Measurements from ENCODE around the gene KIAA1614.

The KIAA1614 gene

DNA sequence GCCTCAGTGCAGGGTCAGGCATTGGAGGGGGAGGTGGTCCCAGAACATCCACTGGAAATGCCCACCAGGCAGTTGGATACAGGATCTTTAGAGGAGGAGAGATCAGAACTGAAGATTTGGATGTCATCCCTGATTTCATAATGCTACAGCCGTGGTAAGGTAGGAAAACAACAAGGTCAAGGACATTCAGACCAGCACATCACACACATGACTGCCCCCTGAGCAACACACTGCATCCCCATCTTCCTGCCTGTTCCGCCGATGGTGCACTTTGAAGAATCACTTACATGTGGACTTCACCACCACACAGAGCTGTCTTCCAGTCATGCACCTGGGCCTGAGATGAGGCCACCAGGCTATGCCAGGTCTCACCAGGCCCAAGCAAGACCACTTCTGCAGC is 16.7 kb downstream of the KIAA1614 start:
- TF ChIP-seq REST (IDR thresholded peaks at IDR 0.05; ENCODE audit: insufficient read depth in 1 of 2, low read depth in 2 of 2, low read length in 2 of 2) (no peak), POLR2AphosphoS5 (IDR thresholded peaks at IDR 0.05; ENCODE audit: low read depth, low read length) (no peak), TAF1 (IDR thresholded peaks at IDR 0.05; ENCODE audit: borderline replicate concordance, insufficient read depth, low read length) (no peak), FOXP2 (optimal IDR thresholded peaks at IDR 0.05; ENCODE audit: borderline replicate concordance, extremely low read depth, extremely low read length, insufficient read depth) (no peak), SIN3A (IDR thresholded peaks at IDR 0.05; ENCODE audit: borderline replicate concordance, insufficient read depth, low read length) (no peak)

- TF ChIP-seq TAF1 (IDR thresholded peaks at IDR 0.05; ENCODE audit: borderline replicate concordance, insufficient read depth, low read length) (no peak), REST (IDR thresholded peaks at IDR 0.05; ENCODE audit: insufficient read depth in 1 of 2, low read depth in 2 of 2, low read length in 2 of 2) (no peak), SIN3A (IDR thresholded peaks at IDR 0.05; ENCODE audit: borderline replicate concordance, insufficient read depth, low read length) (no peak), FOXP2 (optimal IDR thresholded peaks at IDR 0.05; ENCODE audit: borderline replicate concordance, extremely low read depth, extremely low read length, insufficient read depth) (no peak), POLR2AphosphoS5 (IDR thresholded peaks at IDR 0.05; ENCODE audit: low read depth, low read length) (no peak)
Observed at GRCh38 chr1:180930687-180931086, 18.0 kb downstream of the KIAA1614 start.

DNA sequence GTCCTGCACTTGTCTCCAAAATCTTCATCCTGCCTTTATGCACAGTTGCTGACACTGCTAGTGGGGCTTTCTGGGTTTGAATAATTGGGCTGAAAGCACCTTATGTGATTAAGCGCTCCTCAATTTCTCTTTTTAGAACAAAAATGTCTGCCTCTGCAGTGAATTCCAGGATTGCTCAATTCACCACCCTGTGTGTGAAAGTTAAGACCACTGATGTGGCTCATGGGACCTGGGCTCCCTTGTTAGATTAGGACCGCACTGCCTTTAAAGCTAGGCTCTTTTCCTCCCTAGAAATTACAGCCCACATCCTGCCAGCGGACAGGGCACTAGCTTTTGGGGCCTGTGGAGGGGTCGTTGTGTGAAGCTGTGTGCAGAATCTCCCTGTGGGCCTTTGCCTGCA is 18.8 kb downstream of the KIAA1614 start:
- TF ChIP-seq REST (IDR thresholded peaks at IDR 0.05; ENCODE audit: insufficient read depth in 1 of 2, low read depth in 2 of 2, low read length in 2 of 2) (no peak), SIN3A (IDR thresholded peaks at IDR 0.05; ENCODE audit: borderline replicate concordance, insufficient read depth, low read length) (no peak), TAF1 (IDR thresholded peaks at IDR 0.05; ENCODE audit: borderline replicate concordance, insufficient read depth, low read length) (no peak), FOXP2 (optimal IDR thresholded peaks at IDR 0.05; ENCODE audit: borderline replicate concordance, extremely low read depth, extremely low read length, insufficient read depth) (no peak), POLR2AphosphoS5 (IDR thresholded peaks at IDR 0.05; ENCODE audit: low read depth, low read length) (no peak)

DNA sequence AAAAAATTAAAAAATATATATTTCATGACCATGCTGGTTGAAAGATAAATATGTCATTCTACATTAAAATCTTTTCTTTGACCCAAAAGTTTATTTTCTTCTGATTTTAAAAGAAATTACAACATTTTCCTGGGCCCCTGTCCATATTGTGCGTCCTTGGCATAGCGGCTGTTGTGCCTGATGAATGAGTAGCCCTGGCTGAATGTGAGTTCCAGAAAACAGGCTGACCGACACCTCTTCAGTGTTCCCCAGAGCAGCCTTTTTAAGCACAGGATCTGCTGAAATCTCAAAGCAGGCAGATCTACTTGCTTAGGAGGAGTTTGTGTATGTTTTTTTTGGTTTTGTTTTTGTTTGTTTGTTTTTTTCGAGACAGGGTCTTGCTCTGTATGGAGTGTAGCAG is 19.7 kb downstream of the KIAA1614 start:
- no peak for TF ChIP-seq POLR2AphosphoS5 (IDR thresholded peaks at IDR 0.05; ENCODE audit: low read depth, low read length)
- no peak for TF ChIP-seq FOXP2 (optimal IDR thresholded peaks at IDR 0.05; ENCODE audit: borderline replicate concordance, extremely low read depth, extremely low read length, insufficient read depth)
- TF ChIP-seq REST (IDR thresholded peaks at IDR 0.05; ENCODE audit: insufficient read depth in 1 of 2, low read depth in 2 of 2, low read length in 2 of 2), result no peak
- no peak for TF ChIP-seq SIN3A (IDR thresholded peaks at IDR 0.05; ENCODE audit: borderline replicate concordance, insufficient read depth, low read length)
- no peak for TF ChIP-seq TAF1 (IDR thresholded peaks at IDR 0.05; ENCODE audit: borderline replicate concordance, insufficient read depth, low read length)

DNA sequence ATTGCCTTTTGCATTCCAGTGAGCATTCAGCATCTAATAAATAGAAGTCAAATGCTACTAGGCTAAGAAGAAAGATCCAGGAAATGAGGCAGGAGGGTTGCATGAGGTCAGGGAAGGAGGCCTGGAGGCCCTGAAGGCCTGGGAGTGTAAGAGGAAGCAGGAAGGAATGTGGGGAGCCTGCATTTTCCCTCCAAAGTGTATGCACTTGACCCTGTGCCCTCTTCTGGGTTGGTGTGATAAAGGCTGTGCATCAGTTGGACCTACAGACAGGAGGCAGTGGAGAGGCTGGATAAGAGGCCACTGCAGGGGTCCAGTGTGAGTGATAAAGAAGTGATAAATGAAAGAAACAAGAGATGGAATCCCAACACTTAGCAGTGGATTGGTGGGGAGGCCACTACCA is 20.4 kb downstream of the KIAA1614 start:
- TF ChIP-seq REST (IDR thresholded peaks at IDR 0.05; ENCODE audit: insufficient read depth in 1 of 2, low read depth in 2 of 2, low read length in 2 of 2), result no peak
- no peak for TF ChIP-seq TAF1 (IDR thresholded peaks at IDR 0.05; ENCODE audit: borderline replicate concordance, insufficient read depth, low read length)
- no peak for TF ChIP-seq FOXP2 (optimal IDR thresholded peaks at IDR 0.05; ENCODE audit: borderline replicate concordance, extremely low read depth, extremely low read length, insufficient read depth)
- TF ChIP-seq POLR2AphosphoS5 (IDR thresholded peaks at IDR 0.05; ENCODE audit: low read depth, low read length), result no peak
- TF ChIP-seq SIN3A (IDR thresholded peaks at IDR 0.05; ENCODE audit: borderline replicate concordance, insufficient read depth, low read length), result no peak

All from PFSK-1 (cell line).